KMS-11 (cell line): ENCODE measurements around the gene RANBP17.

ENCODE experiments used
- H2AFZ ChIP-seq: fragments of 200-600 bp; sonication (generic); 2 replicates; pipeline ENCODE4 v1.6.1; 2016; ENCODE audit warnings: antibody characterized with exemption, mixed run types, low read depth
- H3K27ac ChIP-seq: fragments of 200-600 bp; sonication (generic); 2 replicates; pipeline ENCODE4 v1.6.1; 2016; ENCODE audit warnings: mild to moderate bottlenecking, mixed run types
- H3K27me3 ChIP-seq: fragments of 200-600 bp; sonication (generic); 2 replicates; pipeline ENCODE4 v1.6.1; 2017; ENCODE audit warnings: mild to moderate bottlenecking, low read depth, mixed run types, moderate library complexity; ENCODE audit not compliant: insufficient read depth
- H3K36me3 ChIP-seq: fragments of 200-600 bp; sonication (generic); 2 replicates; pipeline ENCODE4 v1.6.1; 2017; ENCODE audit warnings: mild to moderate bottlenecking, mixed run types; ENCODE audit not compliant: insufficient read depth
- H3K4me1 ChIP-seq: fragments of 200-600 bp; sonication (generic); 2 replicates; pipeline ENCODE4 v1.6.1; 2016; ENCODE audit warnings: mild to moderate bottlenecking, low read depth, mixed run types; ENCODE audit not compliant: poor library complexity, severe bottlenecking
- H3K4me2 ChIP-seq: fragments of 200-600 bp; sonication (generic); 2 replicates; pipeline ENCODE4 v1.7.0; 2016; ENCODE audit warnings: mild to moderate bottlenecking, mixed run types
- H3K4me3 ChIP-seq: fragments of 200-600 bp; sonication (generic); IDR thresholded peaks from 2 replicates; pipeline ENCODE4 v1.6.1; 2017; ENCODE audit warnings: low read depth, low read length, mixed read lengths; ENCODE audit not compliant: insufficient read depth
- H3K79me2 ChIP-seq: fragments of 200-600 bp; sonication (generic); 2 replicates; pipeline ENCODE4 v1.6.1; 2016; ENCODE audit warnings: low read depth, mixed run types; ENCODE audit not compliant: insufficient read depth
- H3K9ac ChIP-seq: fragments of 200-600 bp; sonication (generic); 2 replicates; pipeline ENCODE4 v1.6.1; 2016; ENCODE audit warnings: mild to moderate bottlenecking, mixed run types
- H4K20me1 ChIP-seq: fragments of 200-600 bp; sonication (generic); 2 replicates; pipeline ENCODE4 v1.6.1; 2016; ENCODE audit warnings: mild to moderate bottlenecking, mixed run types; ENCODE audit not compliant: insufficient read depth
- TF ChIP-seq, protein P1 (sequence below): fragments of 200-600 bp; sonication (generic); conservative IDR thresholded peaks from 2 replicates; pipeline ENCODE4 v1.6.1; 2017; ENCODE audit warnings: low read depth, mild to moderate bottlenecking, antibody characterized with exemption, low read length, moderate library complexity, mixed read lengths

Gene RANBP17

DNA sequence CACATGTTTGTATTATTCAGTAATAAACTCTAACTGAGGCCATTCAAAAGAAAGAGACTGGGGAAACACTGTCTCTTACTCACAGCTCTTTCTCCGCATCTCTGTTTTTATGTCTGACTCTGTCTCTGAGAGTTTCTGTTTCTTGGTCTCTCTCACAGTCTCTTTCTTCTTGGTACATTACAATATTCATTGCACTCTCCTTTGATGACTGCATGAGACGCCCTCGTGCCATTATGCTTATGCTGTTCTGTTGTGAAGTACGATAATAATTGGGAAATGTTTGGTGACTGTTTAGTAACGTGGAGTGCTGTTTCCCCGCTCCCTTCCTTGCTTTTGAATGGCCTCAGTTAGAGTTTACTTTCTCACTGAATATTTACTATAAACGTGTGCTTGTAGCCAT lies 421.9 kb downstream of the RANBP17 start:
- no peak overlapping the region for H3K9ac ChIP-seq
- no peaks in the 10 kb centered on the region for H3K36me3 ChIP-seq
- no peak overlapping the region for H3K4me2 ChIP-seq
- no peaks in the 10 kb centered on the region for H4K20me1 ChIP-seq
- H3K27me3 ChIP-seq, result no peaks in the 10 kb centered on the region
- TF ChIP-seq, protein P1, sequence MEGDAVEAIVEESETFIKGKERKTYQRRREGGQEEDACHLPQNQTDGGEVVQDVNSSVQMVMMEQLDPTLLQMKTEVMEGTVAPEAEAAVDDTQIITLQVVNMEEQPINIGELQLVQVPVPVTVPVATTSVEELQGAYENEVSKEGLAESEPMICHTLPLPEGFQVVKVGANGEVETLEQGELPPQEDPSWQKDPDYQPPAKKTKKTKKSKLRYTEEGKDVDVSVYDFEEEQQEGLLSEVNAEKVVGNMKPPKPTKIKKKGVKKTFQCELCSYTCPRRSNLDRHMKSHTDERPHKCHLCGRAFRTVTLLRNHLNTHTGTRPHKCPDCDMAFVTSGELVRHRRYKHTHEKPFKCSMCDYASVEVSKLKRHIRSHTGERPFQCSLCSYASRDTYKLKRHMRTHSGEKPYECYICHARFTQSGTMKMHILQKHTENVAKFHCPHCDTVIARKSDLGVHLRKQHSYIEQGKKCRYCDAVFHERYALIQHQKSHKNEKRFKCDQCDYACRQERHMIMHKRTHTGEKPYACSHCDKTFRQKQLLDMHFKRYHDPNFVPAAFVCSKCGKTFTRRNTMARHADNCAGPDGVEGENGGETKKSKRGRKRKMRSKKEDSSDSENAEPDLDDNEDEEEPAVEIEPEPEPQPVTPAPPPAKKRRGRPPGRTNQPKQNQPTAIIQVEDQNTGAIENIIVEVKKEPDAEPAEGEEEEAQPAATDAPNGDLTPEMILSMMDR, result no peak
- no peak overlapping the region for H2AFZ ChIP-seq
- H3K4me3 ChIP-seq, result no peak overlapping the region
- no peak overlapping the region for H3K27ac ChIP-seq
- H3K4me1 ChIP-seq, result no peaks in the 10 kb centered on the region
- H3K79me2 ChIP-seq, result no peaks in the 10 kb centered on the region

DNA sequence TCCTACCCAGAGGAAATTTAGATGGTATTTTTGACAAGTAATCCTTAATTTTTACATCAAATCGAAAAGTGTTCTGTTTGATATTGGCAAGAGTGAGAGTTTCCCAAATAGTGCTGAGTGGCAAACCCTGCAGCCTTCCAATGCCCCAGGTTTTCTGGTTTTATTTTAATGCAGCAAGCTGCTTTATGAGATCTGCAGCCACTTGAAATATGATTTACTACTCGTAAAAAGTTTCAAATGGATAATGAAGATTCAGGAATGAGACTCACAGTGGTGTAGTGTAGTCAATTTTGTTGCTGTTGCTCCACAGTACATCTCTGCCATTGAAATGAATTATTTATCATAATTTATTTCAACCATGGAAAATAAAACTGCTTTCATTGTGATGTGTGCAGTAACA lies 423.6 kb downstream of the RANBP17 start:
- H3K27me3 ChIP-seq, result no peaks in the 10 kb centered on the region
- H3K79me2 ChIP-seq, result no peaks in the 10 kb centered on the region

GRCh38 chr5:171288066-171288465 lies 426.2 kb downstream of the RANBP17 start:
- Histone ChIP-seq H2AFZ (no peak overlapping the region), H3K4me1 (no peaks in the 10 kb centered on the region), H4K20me1 (no peaks in the 10 kb centered on the region), H3K4me2 (no peak overlapping the region), H3K27me3 (no peaks in the 10 kb centered on the region), H3K9ac (no peak overlapping the region), H3K4me3 (no peak overlapping the region), H3K27ac (no peak overlapping the region), H3K36me3 (no peaks in the 10 kb centered on the region), H3K79me2 (no peaks in the 10 kb centered on the region)
- TF ChIP-seq, protein P1, result no peak

More for the DNA sequence above, 423.6 kb downstream of the RANBP17 start:
- no peak overlapping the region for H2AFZ ChIP-seq
- H4K20me1 ChIP-seq, result no peaks in the 10 kb centered on the region
- H3K4me2 ChIP-seq, result no peak overlapping the region
- H3K4me1 ChIP-seq, result no peaks in the 10 kb centered on the region
- H3K4me3 ChIP-seq, result no peak overlapping the region
- H3K9ac ChIP-seq, result no peak overlapping the region
- TF ChIP-seq, protein P1, result no peak
- H3K27ac ChIP-seq, result no peak overlapping the region
- H3K36me3 ChIP-seq, result no peaks in the 10 kb centered on the region

DNA sequence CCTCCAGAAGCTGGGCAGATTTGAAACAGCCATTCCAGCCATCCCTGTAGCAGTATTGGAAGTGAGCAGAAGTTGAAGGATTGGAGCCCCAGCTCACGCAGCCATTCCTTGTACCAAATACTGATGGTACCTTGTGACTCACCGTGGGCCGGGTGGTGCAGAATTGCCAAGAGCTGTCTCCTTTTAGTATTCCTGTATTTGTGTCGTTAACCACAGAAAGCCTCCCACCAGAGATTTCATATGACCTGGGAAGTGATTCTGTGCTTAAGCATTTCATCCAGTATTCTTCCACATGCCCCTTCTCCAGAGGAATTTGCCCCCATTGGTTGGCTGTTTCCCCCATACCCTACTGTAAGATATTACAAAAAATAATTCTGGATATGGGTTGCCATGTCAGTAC lies 429.6 kb downstream of the RANBP17 start:
- H3K36me3 ChIP-seq, result no peaks in the 10 kb centered on the region
- TF ChIP-seq, protein P1, result no peak
- H3K79me2 ChIP-seq, result no peaks in the 10 kb centered on the region
- no peak overlapping the region for H2AFZ ChIP-seq
- H3K27ac ChIP-seq, result no peak overlapping the region
- no peaks in the 10 kb centered on the region for H3K27me3 ChIP-seq
- peaks cover 19% of the 10 kb centered on the region for H3K4me1 ChIP-seq
- H3K4me2 ChIP-seq, result no peak overlapping the region
- H3K4me3 ChIP-seq, result no peak overlapping the region
- H4K20me1 ChIP-seq, result no peaks in the 10 kb centered on the region
- no peak overlapping the region for H3K9ac ChIP-seq

- no peaks in the 10 kb centered on the region for H3K27me3 ChIP-seq
- peak overlapping the region; percentile 20; the same call in 1 of the 2 replicates for H3K27ac ChIP-seq
- H3K4me2 ChIP-seq, result no peak overlapping the region
- H3K4me1 ChIP-seq, result peaks cover 19% of the 10 kb centered on the region
- no peaks in the 10 kb centered on the region for H3K36me3 ChIP-seq
- H3K79me2 ChIP-seq, result no peaks in the 10 kb centered on the region
- H2AFZ ChIP-seq, result no peak overlapping the region; the same call in 1 of the 2 replicates
- H3K9ac ChIP-seq, result no peak overlapping the region
- no peak overlapping the region for H3K4me3 ChIP-seq
- TF ChIP-seq, protein P1, result no peak
- no peaks in the 10 kb centered on the region for H4K20me1 ChIP-seq
These were observed 433.5 kb downstream of the RANBP17 start for GRCh38 chr5:171295299-171295698.
